SU-DHL-6 (cell line): ENCODE measurements around the gene PRKCE.

Experiments
- H2AFZ ChIP-seq: fragments of 200-600 bp; sonication (generic); 2 replicates; pipeline ENCODE4 v1.6.1; 2014; ENCODE audit warnings: low read depth, mild to moderate bottlenecking, moderate library complexity, mixed read lengths, antibody characterized with exemption, low read length; ENCODE audit not compliant: severe bottlenecking
- H3F3A ChIP-seq: fragments of 200-600 bp; shearing (Covaris generic); 2 replicates; pipeline ENCODE4 v1.6.0; 2016; ENCODE audit warnings: antibody characterized with exemption, mild to moderate bottlenecking; ENCODE audit not compliant: insufficient read depth
- H3K27ac ChIP-seq: fragments of 200-600 bp; sonication (generic); 2 replicates; pipeline ENCODE4 v1.5.1; 2016; ENCODE audit warnings: low read depth, mild to moderate bottlenecking, low read length, moderate library complexity, mixed read lengths
- H3K27me3 ChIP-seq: fragments of 200-600 bp; sonication (generic), shearing (Covaris generic); 2 replicates; pipeline ENCODE4 v1.6.0; 2014; ENCODE audit warnings: mild to moderate bottlenecking, low read length
- H3K36me3 ChIP-seq: fragments of 200-600 bp; sonication (generic); 2 replicates; pipeline ENCODE4 v1.6.1; 2014; ENCODE audit warnings: mild to moderate bottlenecking, low read length, mixed read lengths
- H3K4me2 ChIP-seq: fragments of 300-600, 200-600 bp; shearing (Covaris generic), sonication (generic); 2 replicates; pipeline ENCODE4 v1.6.0; 2014; ENCODE audit warnings: low read length, low read depth, mild to moderate bottlenecking; ENCODE audit not compliant: poor library complexity, severe bottlenecking
- H3K4me3 ChIP-seq: fragments of 200-600 bp; sonication (generic); 2 replicates; pipeline ENCODE4 v1.5.1; 2014; ENCODE audit warnings: antibody characterized with exemption, low read length, mild to moderate bottlenecking, mixed read lengths; ENCODE audit not compliant: insufficient read depth, poor library complexity, severe bottlenecking
- H3K79me2 ChIP-seq: fragments of 200-600 bp; sonication (generic); 2 replicates; pipeline ENCODE4 v1.6.1; 2014; ENCODE audit warnings: mild to moderate bottlenecking, low read length, moderate library complexity; ENCODE audit not compliant: insufficient read depth
- H3K9ac ChIP-seq: fragments of 200-600 bp; sonication (generic); 2 replicates; pipeline ENCODE4 v1.7.0; 2014; ENCODE audit warnings: mild to moderate bottlenecking, low read length
- H3K9me2 ChIP-seq: fragments of 200-600 bp; sonication (generic); replicated peaks from 2 replicates; pipeline ENCODE4 v1.6.1; 2014; ENCODE audit warnings: low read length; ENCODE audit not compliant: insufficient read depth
- H3K9me3 ChIP-seq: fragments of 200-600 bp; sonication (generic); 2 replicates; pipeline ENCODE4 v1.6.1; 2014; ENCODE audit warnings: low read length, mixed read lengths; ENCODE audit not compliant: insufficient read depth
- H4K20me1 ChIP-seq: fragments of 200-600 bp; sonication (generic); 2 replicates; pipeline ENCODE4 v1.6.1; 2014; ENCODE audit warnings: low read depth, mild to moderate bottlenecking, antibody characterized with exemption, low read length, moderate library complexity, mixed read lengths
- CTCF ChIP-seq: fragments of 200-600 bp; sonication (generic); IDR thresholded peaks from one replicate; pipeline ENCODE4 v1.5.1; 2017; ENCODE audit warnings: antibody characterized with exemption, mild to moderate bottlenecking, low read length, moderate library complexity; ENCODE audit not compliant: insufficient read depth, poor library complexity, severe bottlenecking
- EZH2phosphoT487 ChIP-seq: fragments of 200-600 bp; sonication (generic), shearing (Covaris generic); conservative IDR thresholded peaks from 2 replicates; pipeline ENCODE4 v1.6.1; 2018; ENCODE audit warnings: mild to moderate bottlenecking, antibody characterized with exemption, low read length, moderate library complexity, mixed read lengths

PRKCE gene

GRCh38 chr2:45649858-45650811 is 1.3 kb upstream of the PRKCE start:
- no peaks in the 10 kb centered on the region for H3K9me3 ChIP-seq
- no peaks in the 10 kb centered on the region for H3K79me2 ChIP-seq
- no peaks in the 10 kb centered on the region for H4K20me1 ChIP-seq
- no peaks in the 10 kb centered on the region for H3K36me3 ChIP-seq
- peaks cover 2% of the 10 kb centered on the region; the same call in 1 of the 2 replicates for H3K27me3 ChIP-seq
- no peaks in the 10 kb centered on the region for H3K9me2 ChIP-seq
- TF ChIP-seq EZH2phosphoT487, result no peak
- no peak for TF ChIP-seq CTCF
- H2AFZ ChIP-seq, result peak overlapping the region; percentile 78
- H3K27ac ChIP-seq, result no peak overlapping the region
- H3K9ac ChIP-seq, result peak overlapping the region; percentile 71
- peaks cover 3% of the 10 kb centered on the region; the same call in 1 of the 2 replicates for H3F3A ChIP-seq
- H3K4me2 ChIP-seq, result peak overlapping the region; percentile 91
- H3K4me3 ChIP-seq, result peak overlapping the region; percentile 73

- TF ChIP-seq EZH2phosphoT487, result no peak
- peak; percentile 25 for TF ChIP-seq CTCF
- Histone ChIP-seq H2AFZ (peak overlapping the region; percentile 93), H3K9ac (peak overlapping the region; percentile 71), H3K27me3 (peaks cover 2% of the 10 kb centered on the region; the same call in 1 of the 2 replicates), H3K9me3 (no peaks in the 10 kb centered on the region), H3K79me2 (no peaks in the 10 kb centered on the region), H3K9me2 (no peaks in the 10 kb centered on the region), H4K20me1 (no peaks in the 10 kb centered on the region), H3K4me2 (peak overlapping the region; percentile 91), H3F3A (peaks cover 3% of the 10 kb centered on the region; the same call in 1 of the 2 replicates), H3K4me3 (peak overlapping the region; percentile 73), H3K27ac (no peak overlapping the region), H3K36me3 (no peaks in the 10 kb centered on the region)
These were observed 542 bp upstream of the PRKCE start for GRCh38 chr2:45650851-45651414.

GRCh38 chr2:45652090-45653031 is 886 bp downstream of the PRKCE start:
- no peak for TF ChIP-seq EZH2phosphoT487
- no peak for TF ChIP-seq CTCF
- Histone ChIP-seq H3K79me2 (no peaks in the 10 kb centered on the region), H3K9me2 (no peaks in the 10 kb centered on the region), H3K36me3 (no peaks in the 10 kb centered on the region), H3K27me3 (peaks cover 2% of the 10 kb centered on the region; the same call in 1 of the 2 replicates), H3F3A (peaks cover 3% of the 10 kb centered on the region; the same call in 1 of the 2 replicates), H3K27ac (no peak overlapping the region), H3K9ac (peak overlapping the region; percentile 71; the same call in 1 of the 2 replicates), H3K4me2 (peak overlapping the region; percentile 91), H3K9me3 (no peaks in the 10 kb centered on the region), H3K4me3 (no peak overlapping the region), H2AFZ (no peak overlapping the region), H4K20me1 (no peaks in the 10 kb centered on the region)
